Neutrophil (primary cell): ENCODE measurements around the gene PRR20E.
"Not testable (repeated sequence)": the region's sequence is repeated elsewhere in the genome, so short reads cannot be mapped to it uniquely, and the experiment has no call there.

Experiments
- H3K27ac ChIP-seq: fragments of 200-600 bp; sonication (generic); 2 replicates; pipeline ENCODE4 v1.5.1; 2016; ENCODE audit warnings: mild to moderate bottlenecking, moderate library complexity
- H3K27me3 ChIP-seq: fragments of 200-600 bp; sonication (generic); 2 replicates; pipeline ENCODE4 v1.6.0; 2016; ENCODE audit warnings: mild to moderate bottlenecking
- H3K36me3 ChIP-seq: fragments of 200-600 bp; sonication (generic); 2 replicates; pipeline ENCODE4 v1.5.1; 2017
- H3K4me1 ChIP-seq, 2 experiments: fragments of 200-600 bp in 1 of 2; sonication (generic) in 1 of 2; 1 replicate in 1 of 2; 2 replicates in 1 of 2; pipeline versions ENCODE4 v1.5.1 to v1.6.1; 2013 to 2016; ENCODE audit warnings: low read depth in 1 of 2, low read length in 1 of 2, mild to moderate bottlenecking in 1 of 2, moderate library complexity in 1 of 2; ENCODE audit not compliant: control insufficient read depth in 1 of 2, insufficient read depth in 1 of 2
- H3K4me3 ChIP-seq, 2 experiments: fragments of 200-600 bp in 1 of 2; sonication (generic) in 1 of 2; 1 replicate in 1 of 2; 2 replicates in 1 of 2; pipeline ENCODE4 v1.5.1; 2013 to 2016; ENCODE audit warnings: low read depth in 1 of 2, low read length in 1 of 2, mild to moderate bottlenecking in 1 of 2, moderate library complexity in 1 of 2
- H3K9me3 ChIP-seq: fragments of 200-600 bp; sonication (generic); 2 replicates; pipeline ENCODE4 v1.5.1; 2016
- TF ChIP-seq, protein P1 (sequence below): fragments of 200-600 bp; sonication (generic); IDR thresholded peaks from 2 replicates; pipeline ENCODE4 v1.5.1; 2016; ENCODE audit warnings: antibody characterized with exemption

PRR20E gene

DNA sequence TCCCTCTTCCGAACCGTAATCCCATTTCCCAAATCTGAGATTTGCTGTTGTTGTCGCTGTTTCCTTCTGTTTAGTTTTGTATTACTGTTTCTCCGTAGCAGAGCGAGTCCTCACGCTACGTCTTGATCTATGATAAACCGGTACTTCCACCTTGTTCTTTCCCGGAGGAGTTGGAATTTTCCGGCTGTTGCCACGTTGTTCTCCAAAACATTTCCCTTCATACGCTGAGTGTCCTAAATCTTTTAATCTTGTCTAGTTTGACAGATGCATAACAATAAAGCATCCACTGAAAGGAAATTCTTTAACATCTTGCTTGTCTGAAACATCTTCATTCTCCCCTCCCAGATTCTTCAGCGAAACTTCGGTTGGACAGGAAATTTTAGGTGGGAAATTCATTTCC, 18.9 kb upstream of the PRR20E start:
- not testable (repeated sequence) for H3K4me3 ChIP-seq, H3K27me3 ChIP-seq, H3K9me3 ChIP-seq, H3K4me1 ChIP-seq, H3K27ac ChIP-seq, H3K36me3 ChIP-seq

DNA sequence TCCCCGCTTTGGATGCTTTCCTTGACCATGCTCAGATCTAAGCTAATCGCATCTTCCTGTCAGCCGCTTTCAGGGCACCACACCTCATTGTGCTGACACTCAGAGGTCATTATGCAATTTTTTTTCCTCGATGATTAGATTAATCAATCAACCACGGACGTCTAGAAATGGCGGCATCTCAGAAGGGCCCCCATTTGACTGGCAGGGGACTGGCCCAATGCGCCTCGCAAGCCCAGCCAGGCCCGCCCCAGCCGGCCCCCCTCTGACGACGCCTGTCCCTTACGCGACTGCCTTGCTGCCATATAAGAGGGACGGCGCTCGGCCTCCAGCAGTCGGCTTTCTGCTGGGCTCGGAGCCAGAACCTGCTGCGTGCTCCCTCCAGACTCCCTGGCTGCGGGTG, 13.2 kb upstream of the PRR20E start, which contains the start of gene PRR20C:
Gene PRR20C (plus strand): TSS at position 301 of the 400 bp plus-strand sequence. CDS start 387 bp downstream, outside the sequence.
- H3K9me3 ChIP-seq, H3K4me1 ChIP-seq, H3K36me3 ChIP-seq, H3K4me3 ChIP-seq, H3K27me3 ChIP-seq, H3K27ac ChIP-seq: not testable (repeated sequence)

DNA sequence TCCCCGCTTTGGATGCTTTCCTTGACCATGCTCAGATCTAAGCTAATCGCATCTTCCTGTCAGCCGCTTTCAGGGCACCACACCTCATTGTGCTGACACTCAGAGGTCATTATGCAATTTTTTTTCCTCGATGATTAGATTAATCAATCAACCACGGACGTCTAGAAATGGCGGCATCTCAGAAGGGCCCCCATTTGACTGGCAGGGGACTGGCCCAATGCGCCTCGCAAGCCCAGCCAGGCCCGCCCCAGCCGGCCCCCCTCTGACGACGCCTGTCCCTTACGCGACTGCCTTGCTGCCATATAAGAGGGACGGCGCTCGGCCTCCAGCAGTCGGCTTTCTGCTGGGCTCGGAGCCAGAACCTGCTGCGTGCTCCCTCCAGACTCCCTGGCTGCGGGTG, 6.7 kb upstream of the PRR20E start, which contains the start of gene PRR20D:
Gene PRR20D (plus strand): TSS at position 301 of the 400 bp plus-strand sequence. CDS start 387 bp downstream, outside the sequence.
- H3K9me3 ChIP-seq, H3K4me3 ChIP-seq, H3K27me3 ChIP-seq, H3K27ac ChIP-seq, H3K36me3 ChIP-seq, H3K4me1 ChIP-seq: not testable (repeated sequence)

DNA sequence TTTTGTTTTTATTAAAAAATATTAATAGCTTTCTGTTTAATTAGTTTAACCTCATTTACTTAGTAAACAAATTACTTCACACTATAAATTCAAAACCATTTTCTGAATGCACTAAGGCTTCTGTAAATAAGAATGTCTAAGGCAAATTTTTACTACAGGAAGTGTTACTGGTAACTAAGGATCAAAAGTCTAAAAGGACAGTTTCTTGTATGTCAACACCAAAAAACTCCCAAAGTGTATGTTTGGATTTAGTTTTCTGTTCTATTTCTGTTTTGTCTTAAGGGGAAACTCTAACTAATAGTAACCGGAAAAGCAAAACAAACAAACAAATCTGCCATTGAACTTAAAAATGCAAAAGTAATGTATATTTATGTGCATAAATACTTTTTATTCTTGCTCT, 24.7 kb downstream of the PRR20E start:
- no peaks in the 10 kb centered on the region for H3K4me1 ChIP-seq
- H3K27ac ChIP-seq: no peak overlapping the region
- H3K36me3 ChIP-seq: no peaks in the 10 kb centered on the region
- no peaks in the 10 kb centered on the region for H3K27me3 ChIP-seq
- TF ChIP-seq, protein P1, sequence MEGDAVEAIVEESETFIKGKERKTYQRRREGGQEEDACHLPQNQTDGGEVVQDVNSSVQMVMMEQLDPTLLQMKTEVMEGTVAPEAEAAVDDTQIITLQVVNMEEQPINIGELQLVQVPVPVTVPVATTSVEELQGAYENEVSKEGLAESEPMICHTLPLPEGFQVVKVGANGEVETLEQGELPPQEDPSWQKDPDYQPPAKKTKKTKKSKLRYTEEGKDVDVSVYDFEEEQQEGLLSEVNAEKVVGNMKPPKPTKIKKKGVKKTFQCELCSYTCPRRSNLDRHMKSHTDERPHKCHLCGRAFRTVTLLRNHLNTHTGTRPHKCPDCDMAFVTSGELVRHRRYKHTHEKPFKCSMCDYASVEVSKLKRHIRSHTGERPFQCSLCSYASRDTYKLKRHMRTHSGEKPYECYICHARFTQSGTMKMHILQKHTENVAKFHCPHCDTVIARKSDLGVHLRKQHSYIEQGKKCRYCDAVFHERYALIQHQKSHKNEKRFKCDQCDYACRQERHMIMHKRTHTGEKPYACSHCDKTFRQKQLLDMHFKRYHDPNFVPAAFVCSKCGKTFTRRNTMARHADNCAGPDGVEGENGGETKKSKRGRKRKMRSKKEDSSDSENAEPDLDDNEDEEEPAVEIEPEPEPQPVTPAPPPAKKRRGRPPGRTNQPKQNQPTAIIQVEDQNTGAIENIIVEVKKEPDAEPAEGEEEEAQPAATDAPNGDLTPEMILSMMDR: no peak
- H3K9me3 ChIP-seq: no peaks in the 10 kb centered on the region
- no peak overlapping the region for H3K4me3 ChIP-seq

DNA sequence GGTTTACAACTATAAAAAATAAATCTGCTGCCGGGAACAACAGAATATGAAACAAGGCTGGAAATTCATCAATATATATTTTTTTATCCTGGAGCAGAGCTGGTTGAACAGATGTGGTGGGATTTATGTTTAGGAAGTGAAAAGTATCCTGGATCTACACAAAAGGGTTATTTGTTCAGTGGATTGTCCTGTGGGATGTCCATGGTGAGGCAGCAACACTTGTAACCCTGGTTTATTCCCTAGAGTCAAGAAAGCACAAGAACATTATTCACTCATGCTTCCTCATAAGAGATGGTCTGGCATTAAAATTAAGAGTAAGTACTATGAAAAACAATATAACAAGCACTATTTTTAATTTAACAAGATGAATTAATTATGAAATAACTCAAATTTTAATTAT, 46.0 kb downstream of the PRR20E start:
- H3K27me3 ChIP-seq: no peaks in the 10 kb centered on the region
- TF ChIP-seq, protein P1: no peak

More for the DNA sequence above, 46.0 kb downstream of the PRR20E start:
- Histone ChIP-seq H3K27ac (no peak overlapping the region), H3K4me1 (no peaks in the 10 kb centered on the region), H3K4me3 (no peak overlapping the region), H3K36me3 (no peaks in the 10 kb centered on the region), H3K9me3 (no peaks in the 10 kb centered on the region)
